NCI-H2107 treated with DMSO at 0.1 percent for 48 hours (cell line): ENCODE results near the gene RERE.

Experiments
- DNase-seq: peaks from one replicate; lab custom pipeline; 2025; ENCODE audit not compliant: unreplicated experiment; lab: John Stamatoyannopoulos, UW

Gene RERE

DNA sequence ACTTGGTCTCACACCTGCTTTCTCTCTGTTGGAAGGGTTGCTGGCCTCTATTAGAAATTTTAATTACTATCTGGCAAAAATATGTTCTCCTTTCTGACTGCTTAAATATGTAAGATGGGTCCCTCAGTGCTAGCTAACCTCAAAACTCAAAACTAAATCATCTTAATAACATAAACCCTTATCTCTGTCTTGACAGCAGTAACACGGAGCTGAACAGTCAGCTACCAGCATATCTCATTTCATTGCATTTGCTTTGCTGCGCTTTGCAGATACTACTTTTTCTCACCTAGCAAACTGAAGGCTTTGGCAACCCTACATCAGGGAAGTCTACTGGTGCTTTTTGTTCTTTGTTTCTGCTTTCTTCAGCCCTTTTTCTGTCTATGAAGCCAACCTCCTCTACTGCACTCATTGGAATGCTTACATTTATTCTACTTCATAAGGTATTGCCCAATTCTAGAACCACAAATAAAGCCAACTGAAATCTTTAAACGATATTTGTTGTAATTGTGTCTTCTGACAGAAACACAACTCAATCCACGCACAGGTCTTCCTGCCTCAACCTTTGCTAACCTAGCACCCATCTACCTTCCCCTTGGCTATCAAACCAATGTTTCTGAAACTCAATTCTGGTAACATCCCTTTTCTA lies 95.6 kb downstream of the RERE start:
- no peak for DNase-seq

DNA sequence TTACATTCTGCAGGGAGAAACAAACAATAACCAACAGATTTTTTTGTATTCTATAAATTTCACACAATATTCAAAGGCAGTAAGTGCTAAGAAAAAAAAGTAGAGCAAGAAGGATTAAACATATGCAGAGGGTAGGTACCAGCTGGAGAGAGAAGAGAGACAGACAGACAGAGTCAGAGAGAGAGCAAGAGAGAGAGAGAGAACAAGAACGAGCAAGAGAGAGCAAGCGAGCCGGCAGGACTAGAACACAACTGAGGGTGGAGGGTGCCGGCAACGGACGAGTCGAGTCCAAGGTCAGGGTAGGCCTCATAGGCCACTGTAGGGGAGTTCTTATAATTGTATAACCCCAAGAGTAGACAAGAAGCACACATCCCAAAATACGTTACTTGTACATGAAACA lies 97.1 kb downstream of the RERE start:
- no peak for DNase-seq

DNA sequence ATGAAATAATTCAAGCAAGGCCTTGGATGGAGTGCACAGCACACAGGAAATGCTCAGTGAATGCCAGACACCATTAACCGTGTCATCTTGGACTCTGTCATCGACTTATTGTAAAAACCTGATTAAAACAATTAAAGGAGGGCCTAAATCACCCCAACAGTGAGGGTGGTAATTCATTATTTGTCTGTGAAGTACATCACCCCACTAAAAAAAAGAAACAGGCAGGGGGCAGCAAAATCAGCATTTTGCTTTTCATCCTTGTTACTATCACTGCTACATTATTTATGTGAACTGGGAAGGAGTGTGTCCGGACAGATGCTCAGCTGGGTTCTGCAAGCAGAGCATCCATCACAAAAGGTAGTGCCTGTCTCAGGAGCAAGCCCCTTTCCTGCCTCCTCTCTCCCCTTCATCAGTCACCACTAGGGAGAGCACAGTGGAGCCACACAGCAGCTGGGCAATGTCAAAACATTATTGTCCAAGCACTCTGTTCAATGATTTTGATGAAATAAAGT lies 98.5 kb downstream of the RERE start:
- DNase-seq, result no peak

DNA sequence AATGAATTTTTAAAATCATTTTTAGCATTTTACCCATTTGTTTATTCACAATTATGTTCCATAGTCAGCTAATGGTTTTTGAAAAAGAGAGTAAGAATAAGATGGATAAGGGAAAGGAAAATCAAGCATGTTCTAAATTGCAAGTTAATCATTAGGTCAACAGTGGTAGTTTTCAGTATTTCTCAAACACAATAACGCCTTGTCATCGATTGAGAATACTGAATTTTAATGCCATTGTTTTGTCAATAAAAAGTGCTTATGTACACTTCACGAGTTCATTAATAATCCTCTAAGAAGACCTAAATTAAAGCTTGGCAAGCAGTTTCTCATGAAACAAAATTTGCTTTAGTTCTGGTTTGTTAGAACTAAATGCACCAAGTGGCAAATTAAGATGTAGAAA lies 100.3 kb downstream of the RERE start:
- no peak for DNase-seq

DNA sequence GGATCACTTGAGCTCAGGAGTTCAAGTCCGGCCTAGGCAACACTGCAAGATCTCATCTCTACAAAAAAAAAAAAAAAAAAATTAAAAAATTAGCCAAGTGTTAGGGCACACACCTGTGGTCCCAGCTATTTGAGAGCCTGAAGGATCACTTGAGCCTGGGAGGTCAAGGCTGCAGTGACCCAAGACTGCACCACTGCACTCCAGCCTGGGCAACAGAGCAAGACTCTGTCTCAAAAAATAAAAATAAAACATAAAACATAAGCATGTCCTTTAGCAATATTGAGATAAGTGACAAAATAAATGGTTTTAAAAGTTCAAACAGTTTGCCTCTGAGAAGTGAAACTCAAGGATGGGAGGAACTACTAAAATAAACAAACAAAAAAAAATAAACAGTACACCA lies 101.2 kb downstream of the RERE start:
- no peak for DNase-seq

DNA sequence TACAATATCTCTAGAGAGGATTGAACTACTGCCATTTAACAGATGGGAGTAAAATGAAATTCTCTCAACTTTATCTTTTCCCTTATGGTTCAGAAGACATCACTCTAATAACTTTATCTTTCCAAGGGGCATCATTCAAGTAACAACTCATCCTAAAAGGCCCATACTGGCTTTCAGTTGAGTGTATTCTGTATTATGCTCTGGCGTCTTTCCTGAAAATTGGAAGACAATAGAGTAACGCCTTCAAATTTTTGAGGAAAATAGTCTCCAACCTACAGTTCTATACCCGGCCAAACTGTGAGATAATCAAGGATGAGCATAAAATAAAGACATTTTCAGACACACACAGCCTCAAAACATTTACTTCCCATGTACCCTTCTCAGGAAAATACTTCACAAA lies 103.3 kb downstream of the RERE start:
- DNase-seq, result no peak

DNA sequence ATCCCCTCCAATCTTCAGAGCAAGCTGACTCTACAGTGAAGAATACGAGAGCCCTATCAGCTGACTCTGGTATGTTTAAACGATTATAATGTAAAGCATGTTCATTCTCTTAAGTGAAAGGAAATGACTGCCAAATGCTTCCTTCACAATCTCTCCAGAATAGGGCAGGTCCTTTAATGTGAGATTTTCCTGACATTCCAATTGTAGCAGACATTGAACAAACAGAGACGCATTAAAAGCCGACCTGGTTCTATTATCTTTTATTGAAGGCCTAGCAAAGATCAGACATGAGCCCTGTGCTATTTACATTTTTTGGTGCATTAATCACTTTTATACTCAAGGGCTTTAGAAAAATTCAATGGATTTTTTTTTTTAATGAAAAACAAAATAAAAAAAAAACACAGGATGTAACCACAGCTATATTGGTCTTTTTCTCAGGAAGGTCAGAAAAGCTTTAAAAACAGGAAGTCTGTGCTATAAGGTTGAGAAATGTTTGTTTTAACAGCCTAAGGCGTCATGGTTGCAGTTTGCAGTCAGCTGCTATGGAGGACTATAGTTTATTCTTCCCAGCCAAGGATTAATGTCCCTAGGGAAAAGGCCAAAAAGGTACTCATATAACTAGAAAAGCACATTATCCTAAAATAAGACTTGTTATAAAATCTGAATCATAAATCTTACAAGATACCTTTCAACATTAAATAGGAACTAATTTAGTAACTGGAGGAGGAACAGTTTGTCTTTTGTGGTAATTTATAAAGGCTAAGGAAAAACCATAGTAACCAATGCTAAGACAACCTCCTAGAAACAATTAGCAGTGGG lies 104.8 kb downstream of the RERE start:
- peak; percentile 4 for DNase-seq

DNA sequence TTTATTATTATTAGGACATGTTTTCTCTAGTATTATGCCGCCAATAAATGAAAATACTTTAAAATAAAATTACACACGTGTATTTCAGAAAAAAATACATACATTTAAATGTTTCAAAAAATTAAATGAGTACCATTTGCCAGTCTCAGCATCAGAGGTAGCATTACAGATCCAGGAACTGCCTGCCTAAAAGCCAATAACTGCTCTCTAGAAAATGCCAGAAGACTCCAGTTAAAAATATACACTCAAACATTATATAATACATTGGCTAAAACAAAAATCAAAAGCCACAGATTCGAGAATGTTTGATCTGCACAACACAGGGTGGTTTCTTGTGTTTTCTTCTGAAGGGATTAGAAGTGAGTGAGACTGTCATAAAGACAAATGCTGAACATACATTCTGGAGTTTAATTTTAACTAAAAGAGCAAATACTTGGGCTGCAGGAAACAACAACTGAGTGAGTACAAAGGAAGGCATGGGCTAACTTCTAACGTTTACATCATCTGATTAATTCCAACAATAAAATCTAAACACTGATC lies 105.5 kb downstream of the RERE start:
- no peak for DNase-seq

DNA sequence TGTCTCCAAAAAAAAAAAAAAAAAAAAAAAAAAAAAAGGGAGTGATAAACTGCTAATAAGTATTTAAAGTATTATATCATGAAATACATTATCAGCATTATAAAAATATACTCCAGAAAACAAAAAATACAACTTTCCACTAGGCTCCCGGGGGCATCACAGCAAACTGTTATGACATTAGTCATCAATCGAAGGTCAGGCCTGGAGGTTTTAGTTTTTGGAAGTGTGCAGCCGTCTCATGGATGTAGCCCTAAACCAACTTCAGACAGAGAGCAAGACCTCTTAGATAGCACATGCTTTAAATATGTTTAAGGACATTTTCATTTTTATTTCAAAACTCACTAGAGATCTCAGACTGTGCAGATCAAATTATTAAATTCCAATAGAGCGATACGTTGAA lies 106.3 kb downstream of the RERE start:
- no peak for DNase-seq

DNA sequence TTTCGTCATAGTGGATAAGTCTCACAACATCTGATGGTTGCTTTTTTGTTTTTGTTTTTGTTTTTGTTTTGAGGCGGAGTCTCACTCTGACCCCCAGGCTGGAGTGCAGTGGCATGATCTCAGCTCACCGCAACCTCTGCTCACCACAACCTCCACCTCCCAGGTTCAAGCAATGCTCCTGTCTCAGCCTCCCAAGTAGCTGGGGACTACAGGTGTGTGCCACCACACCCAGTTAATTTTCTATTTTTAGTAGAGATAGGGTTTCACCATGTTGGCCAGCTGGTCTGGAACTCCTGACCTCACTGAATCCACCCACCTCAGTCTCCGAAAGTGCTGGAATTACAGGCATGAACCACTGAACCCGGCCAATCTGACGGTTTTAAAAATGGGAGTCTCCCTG lies 109.2 kb downstream of the RERE start:
- DNase-seq, result no peak

DNA sequence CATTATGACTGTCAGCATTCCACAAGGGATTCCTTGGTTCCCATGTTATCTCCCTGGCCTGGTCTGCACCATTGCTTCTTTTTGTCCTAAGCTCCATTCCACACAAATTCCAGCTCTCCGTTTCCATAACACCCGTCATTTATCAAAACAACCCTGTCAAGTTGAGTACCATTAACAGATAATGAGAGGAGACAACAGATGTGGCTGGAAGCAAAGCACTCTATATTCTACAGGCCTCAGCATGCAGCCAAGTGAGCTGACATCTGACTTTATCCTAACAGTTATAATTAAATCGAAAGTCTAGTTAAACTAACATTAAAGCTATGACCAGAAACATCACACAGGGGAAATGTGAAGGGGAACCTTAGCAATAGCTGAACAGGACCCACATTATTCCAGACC lies 110.4 kb downstream of the RERE start:
- DNase-seq, result peak; percentile 29

DNA sequence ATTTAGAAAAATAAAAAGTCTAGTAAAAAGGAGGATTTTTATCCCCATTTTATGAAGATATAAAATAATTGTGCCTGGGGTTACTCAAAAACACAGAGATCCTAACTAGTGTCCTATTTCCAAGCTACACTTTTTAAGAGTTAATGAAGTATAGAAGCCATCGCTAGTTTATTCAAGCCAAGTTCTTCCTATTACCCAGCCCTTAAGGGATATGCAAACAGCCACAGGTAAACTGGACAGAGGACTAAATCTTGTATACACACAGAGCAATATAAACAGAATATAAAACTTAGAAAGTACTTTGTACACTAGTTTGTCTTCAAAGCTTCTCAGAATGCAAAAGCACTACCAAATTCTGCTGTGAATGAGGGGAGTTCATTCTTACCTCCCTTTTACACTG lies 111.1 kb downstream of the RERE start:
- no peak for DNase-seq

DNA sequence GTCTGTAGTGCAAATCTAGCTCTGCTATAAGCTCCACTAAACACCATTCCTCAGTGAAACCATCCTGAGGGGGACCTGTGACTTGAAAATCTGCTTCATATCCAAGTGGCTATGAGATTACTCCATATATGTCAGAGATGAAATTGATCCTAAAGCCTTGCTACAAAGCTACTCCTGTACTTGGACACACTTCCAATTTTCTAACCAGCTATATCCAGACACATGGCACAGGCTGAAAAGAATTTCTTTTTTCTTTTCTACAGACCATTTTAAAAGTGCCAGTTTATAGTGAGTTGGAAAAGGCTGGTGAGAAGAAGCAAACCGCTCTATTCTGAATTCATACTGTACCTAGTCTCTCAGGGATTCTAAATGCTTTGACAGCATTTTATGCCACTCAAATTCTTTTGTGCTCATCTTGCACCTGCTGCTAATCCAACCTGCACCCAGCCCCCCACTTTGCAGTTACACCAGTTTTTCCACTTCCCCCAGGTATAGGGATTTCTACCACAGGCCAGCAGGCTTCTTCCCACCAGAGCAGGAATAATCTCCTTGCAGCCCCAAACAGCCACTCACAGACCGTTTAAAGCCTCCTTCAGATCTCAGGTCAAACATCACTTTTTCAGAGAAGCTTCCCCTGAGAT lies 112.5 kb downstream of the RERE start:
- peak; percentile 29 for DNase-seq

DNA sequence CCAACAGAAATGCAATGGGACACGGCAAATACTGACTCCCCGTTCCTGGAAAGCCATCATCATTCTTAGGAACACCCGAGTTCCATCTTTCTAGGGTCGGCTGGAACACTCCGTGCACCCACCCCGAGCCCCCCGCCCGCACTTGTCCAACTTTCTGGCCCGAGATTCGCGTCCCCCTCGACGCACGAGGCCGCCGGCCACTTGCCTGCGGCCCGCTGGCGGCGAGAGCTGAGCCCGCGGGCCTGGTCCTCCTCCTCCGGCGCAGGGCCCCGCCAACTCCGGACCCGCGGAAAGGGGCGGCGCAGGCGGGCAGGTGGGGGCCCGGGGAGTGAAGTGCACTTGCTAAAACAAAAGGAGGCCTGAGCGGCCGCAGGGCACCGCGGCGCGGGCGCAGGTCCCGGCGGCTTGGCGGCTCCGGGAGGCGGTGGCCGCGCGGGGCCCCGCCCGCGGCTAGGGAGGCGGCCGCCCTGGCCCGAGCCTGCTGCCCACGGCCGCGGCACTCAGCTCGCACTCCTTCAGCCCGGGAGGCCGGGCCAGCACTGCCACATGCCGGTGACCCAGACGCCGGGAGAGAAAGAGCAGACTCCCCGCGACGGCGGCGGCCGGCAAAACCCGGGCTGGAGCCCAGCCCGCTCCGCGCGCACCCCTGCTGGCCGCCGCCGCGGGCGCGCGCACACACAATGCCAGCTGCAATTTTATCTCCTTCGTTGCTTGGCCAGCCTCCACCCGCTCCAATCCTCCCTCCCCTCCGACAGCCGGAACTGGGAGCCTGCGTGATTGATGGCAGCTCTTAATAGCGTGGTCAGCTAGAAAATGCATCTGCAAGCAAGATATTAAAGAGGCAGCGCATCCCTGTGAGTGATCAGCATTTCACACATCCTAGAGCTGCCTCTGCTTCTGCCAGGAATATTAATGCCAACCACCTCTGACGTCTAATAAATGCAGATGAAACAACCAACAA lies 114.3 kb downstream of the RERE start:
- DNase-seq, result peak; percentile 32

DNA sequence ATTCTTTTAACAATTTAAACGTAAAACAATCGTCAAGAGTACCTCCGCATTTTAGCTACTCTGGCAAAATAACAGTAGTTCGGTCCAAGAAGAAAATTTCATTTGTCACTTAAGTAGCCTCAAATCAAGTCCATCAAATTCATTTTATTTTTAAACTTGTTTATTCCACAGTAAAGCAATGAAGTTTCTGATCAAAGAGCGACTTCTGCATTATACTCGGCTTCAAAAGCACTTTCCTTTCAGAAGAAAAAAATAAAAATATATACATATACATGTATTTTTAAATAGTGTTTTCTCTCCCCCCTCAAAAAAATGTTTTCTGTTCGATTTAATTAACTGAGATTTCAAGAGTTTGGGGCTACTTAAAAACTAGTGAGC lies 115.0 kb downstream of the RERE start:
- DNase-seq, result no peak

DNA sequence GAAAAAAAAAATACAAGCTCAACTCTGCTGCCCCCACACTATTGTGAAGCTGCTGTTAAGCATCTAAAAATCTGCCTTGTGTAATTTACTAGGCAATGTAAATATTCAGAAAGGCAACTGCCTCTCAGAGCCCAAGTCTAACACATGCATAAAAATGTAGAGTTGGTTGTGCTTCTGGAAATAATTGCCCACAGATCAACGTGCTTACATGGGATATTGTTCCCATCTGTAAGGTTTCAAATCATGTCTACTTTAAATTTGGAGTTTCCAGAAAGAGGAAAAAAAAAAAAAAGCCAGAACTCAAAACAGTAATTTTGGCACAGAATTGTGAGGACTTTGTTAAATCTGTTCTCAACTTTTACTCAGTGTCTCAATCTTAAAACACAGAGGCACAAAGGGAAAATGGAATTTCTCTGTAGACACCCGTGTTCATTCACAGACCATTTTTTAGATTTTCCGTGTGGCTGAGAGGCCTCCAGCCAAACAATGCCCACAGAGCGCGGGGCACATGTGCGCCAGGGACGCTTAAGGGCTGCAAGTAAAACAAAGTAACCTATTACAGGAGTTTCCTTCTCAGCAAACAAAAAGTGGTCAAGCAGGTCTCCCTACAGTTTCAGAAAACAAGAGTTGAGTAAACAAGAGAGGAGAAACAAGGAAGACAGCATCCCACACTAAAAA lies 115.5 kb downstream of the RERE start:
- DNase-seq, result no peak

DNA sequence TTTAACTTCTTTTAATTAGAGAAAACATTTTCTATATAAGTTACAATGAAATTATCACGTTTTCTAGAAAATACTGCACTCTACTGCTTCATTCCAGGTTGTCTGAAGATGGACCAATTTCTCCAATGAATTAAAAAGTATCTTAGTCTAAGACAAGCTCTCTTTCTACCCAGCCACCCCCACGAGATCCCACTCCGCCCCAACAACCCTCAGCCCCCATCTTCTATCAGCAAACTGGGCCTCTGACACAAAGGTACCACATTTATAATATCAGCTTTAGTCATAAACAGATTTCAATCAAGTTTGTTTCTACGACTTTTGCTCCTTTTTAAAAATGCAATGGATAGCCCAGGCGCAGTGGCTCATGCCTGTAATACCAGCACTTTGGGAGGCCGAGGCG lies 117.8 kb downstream of the RERE start:
- no peak for DNase-seq

DNA sequence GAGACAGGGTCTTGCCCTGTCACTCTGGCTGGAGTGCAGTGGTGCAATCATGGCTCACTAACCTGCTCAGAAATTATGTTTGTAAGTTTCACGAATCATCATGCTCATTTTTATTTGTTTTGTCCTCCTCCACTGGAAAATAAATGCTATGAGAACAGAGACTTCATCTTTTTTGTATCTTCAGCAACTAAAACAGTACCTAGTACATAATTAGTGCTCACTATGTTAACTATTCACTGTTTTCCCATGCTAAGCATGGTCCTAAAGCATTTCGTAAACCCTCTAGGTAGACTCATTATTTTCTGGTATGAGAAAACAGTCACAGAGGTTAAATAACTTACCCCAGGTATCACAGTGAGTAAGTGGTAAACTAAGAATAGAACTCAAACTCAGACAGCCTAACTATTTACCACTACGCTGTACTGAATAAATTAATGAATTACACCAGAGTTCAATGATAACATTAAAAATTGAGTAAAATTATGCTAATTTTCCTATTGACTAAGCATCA lies 118.4 kb downstream of the RERE start:
- DNase-seq, result no peak

DNA sequence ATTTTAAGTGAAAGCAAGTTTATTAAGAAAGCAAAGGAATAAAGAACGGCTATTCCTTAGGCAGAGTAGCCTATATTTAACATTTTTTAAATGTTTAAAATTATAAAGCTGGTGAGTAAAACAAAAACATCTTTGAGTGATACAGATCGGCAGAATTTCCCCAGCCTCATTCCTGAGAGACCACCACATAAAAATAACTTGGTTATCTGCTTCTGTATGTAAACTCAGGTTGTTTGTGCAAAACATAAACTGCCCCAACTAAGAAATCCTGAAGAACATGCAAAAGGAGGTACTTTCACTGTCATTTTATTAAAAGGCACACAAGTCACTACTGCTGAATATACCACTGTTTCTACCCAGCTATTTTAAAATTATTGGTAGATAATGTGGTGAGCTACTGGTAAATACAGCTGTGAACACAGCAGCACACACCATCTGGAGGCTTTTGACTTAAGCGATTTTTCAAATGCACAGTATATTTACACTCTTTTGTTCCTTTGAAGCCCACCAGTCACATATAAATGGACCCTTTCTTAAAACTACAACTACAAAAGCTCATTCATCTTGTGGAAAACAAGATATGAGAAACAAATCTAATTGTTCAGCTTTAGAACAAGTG lies 119.3 kb downstream of the RERE start:
- no peak for DNase-seq
